ENCODE data around the gene TPMT.
"Not testable (repeated sequence)": the region's sequence is repeated elsewhere in the genome, so short reads cannot be mapped to it uniquely, and the experiment has no call there.

The TPMT gene

GRCh38 chr6:18154507-18155149 lies at the start of gene TPMT:
TSS of gene TPMT (minus strand) at chr6:18155077. CDS start at chr6:18149127, 5,950 bp downstream.
- no peak for DNase-seq (ENCODE audit: low spot score)

DNA sequence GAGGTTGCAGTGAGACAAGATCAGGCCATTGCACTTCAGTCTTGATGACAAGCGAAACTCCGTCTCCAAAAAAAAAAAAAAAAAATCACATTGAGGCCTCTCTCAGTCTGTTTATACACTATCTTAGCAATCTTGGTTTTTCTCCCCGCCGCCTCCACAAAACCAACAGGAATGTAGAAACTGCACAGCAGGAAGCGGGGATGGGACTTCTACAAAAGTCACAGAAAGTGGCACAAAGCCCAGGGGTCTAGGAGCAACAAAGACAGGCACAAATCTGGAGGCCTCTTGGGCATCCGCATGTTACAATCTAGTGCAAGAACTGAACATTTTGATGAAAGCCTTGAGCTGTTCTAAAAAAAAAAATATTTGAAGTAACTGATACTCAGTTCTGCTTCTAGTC lies 48.9 kb upstream of the TPMT start:
- no peak for DNase-seq (ENCODE audit: low spot score)

- no peak for DNase-seq (ENCODE audit: low spot score)
These were observed 37.1 kb upstream of the TPMT start for GRCh38 chr6:18192026-18192425.

GRCh38 chr6:18189196-18189595 lies 34.3 kb upstream of the TPMT start:
- DNase-seq (ENCODE audit: low spot score), result no peak

DNA sequence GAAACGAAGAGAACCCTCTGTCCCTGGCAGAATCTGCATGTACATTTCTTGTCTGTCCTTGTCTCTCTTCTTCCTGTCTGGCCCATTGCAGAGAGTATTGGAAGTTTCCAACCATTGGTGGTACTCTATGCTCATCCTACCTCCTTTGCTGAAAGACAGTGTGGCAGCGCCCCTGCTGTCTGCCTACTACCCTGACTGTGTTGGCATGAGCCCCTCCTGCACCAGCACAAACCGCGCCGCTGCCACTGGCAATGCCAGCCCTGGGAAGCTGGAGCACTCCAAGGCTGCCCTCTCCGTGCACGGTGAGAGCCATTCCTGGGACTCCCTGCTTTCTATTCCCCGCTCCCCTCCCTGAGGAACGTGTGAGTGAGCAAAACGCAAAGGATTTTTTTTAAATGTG lies 32.8 kb upstream of the TPMT start:
- DNase-seq (ENCODE audit: low spot score), result no peak

GRCh38 chr6:18186540-18187250 lies 31.8 kb upstream of the TPMT start:
- no peak for DNase-seq (ENCODE audit: low spot score)

DNA sequence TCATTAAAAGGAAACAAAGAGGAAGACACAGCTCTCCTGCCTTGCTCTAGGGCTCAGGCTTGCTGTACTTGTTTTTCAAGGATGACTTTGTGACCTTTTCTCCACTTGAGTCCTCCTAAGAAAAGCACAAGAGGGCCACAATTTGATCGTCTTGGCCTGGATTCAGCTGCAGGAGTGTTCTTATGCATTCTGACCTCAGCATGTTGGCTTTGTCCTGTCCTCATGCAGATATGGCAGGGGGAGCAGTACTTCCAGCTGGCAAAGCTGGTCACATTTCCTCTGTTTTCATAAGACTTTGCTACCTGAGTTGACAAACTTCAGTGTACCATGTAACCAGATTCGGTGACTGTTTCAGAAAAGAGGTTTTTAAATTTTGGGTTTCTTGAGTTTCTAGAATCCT lies 31.2 kb upstream of the TPMT start:
- no peak for DNase-seq (ENCODE audit: low spot score)

DNA sequence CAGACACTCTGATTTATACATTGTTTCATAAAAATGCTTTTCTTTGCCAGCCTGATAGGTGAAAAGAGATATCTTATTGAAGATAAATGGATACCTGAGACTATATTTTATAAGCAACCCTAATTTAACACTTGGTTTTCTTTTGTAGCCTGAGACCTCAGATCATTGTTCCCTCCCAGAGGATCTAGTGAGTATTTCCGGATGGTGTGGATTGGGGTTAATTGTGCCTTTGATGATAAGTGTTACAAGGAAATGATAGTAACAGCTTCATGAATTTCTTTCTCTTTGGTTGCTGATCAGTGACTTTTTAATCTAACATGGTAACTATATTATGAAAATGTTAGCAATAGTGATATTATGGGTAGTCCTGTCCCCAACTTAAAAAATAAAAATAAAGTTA lies 30.7 kb upstream of the TPMT start:
- no peak for DNase-seq (ENCODE audit: low spot score)

DNA sequence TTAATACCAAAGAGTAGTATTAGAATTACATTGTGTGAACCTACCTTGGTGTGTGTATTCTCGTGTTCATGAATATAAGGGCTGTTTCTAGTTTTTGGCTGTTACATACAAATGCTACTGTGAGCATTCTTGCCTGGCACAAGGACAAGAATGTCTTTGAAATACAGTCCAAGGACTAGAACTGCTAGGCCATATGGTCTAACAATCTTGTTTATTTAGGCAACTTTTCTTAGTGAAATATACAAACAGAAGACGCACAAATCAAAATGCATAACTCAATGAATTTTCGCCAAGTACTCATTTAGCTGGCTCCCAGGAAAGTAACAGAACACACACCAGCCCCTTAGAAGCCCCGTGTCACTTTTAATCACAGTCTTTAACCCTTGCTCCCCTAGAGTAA lies 28.9 kb upstream of the TPMT start:
- DNase-seq (ENCODE audit: low spot score), result no peak

DNA sequence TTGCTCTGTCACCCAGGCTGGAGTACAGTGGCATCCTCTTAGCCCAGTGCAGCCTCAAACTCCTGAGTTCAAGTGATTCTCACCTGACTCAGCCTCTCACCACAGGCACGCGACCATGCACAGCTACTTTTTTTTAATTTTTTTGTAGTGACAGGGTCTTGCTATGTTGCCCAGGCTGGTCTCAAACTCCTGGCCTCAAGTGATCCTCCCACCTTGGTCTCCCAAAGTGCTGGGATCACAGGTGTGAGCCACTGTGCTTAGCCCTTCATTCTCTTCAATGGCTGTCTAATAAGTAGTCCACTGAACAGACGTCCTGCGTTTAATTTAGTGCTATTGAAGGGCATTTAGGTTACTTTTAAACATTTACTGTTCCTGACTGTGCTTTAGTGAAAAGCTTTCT lies 27.7 kb upstream of the TPMT start:
- no peak for DNase-seq (ENCODE audit: low spot score)

DNA sequence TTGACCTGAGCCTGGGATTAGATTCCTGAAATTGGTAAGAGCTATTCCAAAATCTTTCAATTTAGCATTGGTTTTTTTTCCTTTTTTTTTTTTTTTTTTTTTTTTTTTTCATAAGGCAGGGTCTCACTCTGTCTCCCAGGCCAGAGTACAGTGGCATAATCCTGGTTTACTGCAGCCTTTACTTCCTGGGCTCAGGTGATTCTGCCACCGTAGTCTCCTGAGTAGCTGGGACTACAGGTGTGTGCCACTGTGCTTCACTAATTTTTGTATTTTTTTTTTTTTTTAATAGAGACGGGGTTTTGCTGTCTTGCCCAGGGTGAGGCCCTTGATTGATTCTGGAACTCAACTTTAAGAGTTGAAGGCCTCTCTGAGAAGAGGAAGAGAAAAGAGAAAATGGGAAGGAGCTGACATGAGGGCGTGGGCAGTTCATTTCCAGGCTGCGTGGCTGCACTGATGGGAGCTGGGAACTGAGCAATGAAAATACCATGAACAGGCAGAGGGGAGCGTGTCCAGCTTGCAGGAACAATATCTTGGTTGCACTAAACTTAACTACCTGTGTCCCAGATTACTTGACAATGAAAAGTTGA lies 25.0 kb upstream of the TPMT start:
- DNase-seq (ENCODE audit: low spot score), result no peak

DNA sequence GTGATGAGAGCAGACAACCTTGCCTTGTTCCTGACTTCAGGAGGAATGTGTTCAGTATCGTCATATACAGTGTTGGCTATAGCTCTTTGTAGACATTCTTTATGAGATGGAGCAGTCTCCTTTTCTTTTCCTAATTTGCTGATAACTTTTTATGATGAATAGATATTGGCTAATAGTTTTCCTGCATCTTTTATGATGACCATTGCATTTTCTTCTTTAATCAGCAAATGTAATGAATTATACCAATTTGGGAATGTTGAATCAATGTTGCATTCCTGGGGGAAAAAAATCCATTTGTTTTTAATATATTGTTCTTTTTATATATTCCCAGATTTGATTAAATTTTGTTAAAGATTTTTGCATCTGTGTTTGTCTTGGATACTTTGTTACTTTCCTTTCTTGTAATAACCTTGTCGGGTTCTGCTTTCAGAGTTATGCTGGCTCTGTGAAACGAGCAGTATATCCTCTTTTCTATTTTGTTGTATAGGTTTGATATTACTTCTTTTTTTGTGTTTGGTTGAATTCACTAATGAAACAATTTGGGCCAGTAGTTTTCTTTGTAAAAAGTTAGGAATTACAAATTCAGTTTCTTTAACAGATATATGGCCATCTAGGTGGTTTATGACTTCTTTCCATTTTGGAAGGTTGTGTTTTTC lies 24.2 kb upstream of the TPMT start:
- no peak for DNase-seq (ENCODE audit: low spot score)

- DNase-seq (ENCODE audit: low spot score), result no peak
These were observed 22.5 kb upstream of the TPMT start for GRCh38 chr6:18177286-18177965.

DNA sequence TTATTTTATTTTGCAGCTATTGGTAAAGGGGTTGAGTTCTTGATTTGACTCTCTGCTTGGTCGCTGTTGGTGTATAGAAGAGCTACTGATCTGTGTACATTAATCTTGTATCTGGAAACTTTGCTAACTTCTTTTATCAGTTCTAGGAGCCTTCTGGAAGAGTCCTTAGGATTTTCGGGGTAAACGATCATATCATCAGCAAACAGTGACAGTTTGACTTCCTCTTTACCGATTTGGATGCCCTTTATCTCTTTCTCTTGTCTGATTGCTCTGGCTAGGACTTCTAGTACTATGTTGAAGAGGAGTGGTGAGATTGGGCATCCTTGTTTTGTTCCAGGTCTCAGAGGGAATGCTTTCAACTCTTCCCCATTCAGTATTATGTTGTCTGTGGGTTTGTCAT lies 21.3 kb upstream of the TPMT start:
- not testable (repeated sequence) for DNase-seq (ENCODE audit: low spot score)

DNA sequence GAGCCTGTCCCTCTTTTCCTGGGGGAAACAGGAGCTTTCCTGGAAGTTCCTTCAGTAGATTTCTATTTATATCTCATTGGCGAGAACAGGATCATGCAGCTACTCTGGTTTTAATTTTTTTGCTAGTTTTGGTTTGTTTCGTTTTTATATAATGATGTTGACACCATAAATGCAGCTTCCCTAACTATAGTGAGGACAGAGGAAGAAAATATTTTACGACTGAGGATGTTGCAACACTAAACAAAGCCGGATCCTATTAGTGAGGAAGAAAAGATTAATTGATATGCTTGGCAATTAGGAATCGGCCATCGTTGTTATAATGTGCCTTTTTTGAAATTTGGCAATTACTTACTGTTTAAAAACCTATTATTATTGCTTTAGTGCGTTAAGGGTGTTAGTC lies 17.0 kb upstream of the TPMT start:
- DNase-seq (ENCODE audit: low spot score), result no peak

DNA sequence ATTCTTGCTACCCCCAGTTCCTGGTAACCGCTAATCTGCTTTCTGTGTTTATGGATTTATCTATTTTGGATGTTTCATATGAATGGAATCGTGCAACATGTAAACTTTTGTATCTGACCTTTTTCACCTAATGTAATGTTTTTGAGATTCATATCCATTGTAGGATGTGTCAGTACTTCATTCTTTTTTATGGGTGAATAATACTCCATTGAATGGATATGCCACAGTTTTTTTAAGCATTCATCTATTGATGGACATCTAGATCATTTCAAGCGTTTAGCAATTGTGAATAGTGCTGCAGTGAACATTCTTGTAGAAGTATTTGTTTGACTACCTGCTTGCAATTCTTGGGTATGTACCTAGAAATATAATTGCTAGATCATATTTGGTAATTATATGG lies 13.4 kb upstream of the TPMT start:
- no peak for DNase-seq (ENCODE audit: low spot score)

DNA sequence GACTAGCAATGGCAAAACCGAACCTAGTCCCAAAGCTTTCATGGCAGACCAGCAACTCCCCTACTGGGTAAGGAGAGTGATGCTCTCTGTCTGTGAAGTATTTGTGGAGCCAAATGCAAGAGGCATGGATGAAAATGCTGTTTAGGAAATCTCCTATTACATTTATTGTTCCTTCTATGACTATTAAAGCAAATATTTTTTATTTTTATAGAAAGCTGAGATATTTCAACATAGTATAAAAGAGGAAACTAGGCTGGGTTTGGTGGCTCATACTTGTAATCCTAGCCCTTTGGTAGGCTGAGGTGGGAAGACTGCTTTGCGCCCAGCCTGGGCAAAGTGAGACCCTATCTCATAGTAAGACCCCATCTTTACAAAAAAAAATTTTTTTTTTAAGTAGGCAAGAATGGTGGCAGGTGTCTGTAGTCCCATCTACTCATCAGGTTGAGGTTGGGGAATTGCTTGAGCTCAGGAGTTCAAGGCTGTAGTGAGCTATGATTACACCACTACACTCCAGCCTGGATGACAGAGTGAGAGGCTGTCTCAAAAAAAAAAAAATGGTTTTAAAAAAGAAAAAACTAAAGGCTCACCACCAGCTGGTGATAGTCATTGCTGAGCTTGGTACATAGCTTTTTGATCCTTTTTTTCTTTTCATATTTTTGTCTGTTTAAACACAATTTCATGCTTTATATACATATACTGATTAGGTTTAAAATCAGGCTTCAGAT lies 11.6 kb upstream of the TPMT start:
- no peak for DNase-seq (ENCODE audit: low spot score)

- no peak for DNase-seq (ENCODE audit: low spot score)
These were observed 10.9 kb upstream of the TPMT start for GRCh38 chr6:18165751-18166150.

GRCh38 chr6:18162401-18162800 lies 7.5 kb upstream of the TPMT start:
- DNase-seq (ENCODE audit: low spot score), result no peak

DNA sequence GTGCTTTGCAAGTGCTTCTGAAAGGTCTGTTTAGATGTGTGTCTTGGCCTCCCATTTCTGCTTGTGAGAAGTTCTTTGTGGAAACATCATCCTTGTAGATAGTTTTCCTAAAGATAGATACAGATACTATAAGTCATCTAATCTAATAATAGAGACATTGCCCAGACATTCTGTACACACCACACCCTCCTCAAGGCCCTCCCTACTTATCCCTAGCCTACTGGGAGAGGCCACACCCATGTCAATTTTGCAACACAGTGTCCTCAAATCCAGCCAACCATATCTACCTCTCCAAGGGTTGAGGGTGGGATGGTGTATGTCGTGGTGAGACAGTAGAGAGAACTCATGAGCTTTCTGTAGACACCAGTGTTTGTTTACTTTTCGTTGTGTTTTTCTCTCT lies 6.6 kb upstream of the TPMT start:
- DNase-seq (ENCODE audit: low spot score), result no peak

GRCh38 chr6:18160911-18161310 lies 6.0 kb upstream of the TPMT start:
- no peak for DNase-seq (ENCODE audit: low spot score)

- DNase-seq (ENCODE audit: low spot score), result no peak
These were observed 1.1 kb upstream of the TPMT start for GRCh38 chr6:18155864-18156421.
